Measurements from ENCODE around the gene PPP6R3.
"Not testable (repeated sequence)": the region's sequence is repeated elsewhere in the genome, so short reads cannot be mapped to it uniquely, and the experiment has no call there.

The PPP6R3 gene

DNA sequence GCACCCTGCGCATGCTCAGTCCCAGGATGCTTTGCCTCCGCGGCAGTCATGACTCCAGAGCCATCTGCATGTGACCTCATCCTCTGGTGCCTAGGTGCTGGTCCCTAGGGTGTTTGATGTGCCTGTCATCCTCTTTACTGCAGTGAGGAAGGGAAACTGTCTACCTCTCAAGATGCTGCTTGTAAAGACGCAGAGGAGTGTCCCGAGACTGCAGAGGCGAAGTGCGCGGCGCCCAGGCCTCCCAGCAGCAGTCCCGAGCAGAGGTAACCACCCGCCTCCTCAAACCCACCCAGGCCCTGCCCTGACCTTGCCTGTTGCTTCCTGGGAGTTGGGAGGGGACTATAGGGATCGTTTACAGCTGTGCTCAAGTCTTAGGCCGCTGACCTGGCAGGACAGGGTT is 149.2 kb downstream of the PPP6R3 start:
- no peak for DNase-seq (ENCODE audit: low read depth)

DNA sequence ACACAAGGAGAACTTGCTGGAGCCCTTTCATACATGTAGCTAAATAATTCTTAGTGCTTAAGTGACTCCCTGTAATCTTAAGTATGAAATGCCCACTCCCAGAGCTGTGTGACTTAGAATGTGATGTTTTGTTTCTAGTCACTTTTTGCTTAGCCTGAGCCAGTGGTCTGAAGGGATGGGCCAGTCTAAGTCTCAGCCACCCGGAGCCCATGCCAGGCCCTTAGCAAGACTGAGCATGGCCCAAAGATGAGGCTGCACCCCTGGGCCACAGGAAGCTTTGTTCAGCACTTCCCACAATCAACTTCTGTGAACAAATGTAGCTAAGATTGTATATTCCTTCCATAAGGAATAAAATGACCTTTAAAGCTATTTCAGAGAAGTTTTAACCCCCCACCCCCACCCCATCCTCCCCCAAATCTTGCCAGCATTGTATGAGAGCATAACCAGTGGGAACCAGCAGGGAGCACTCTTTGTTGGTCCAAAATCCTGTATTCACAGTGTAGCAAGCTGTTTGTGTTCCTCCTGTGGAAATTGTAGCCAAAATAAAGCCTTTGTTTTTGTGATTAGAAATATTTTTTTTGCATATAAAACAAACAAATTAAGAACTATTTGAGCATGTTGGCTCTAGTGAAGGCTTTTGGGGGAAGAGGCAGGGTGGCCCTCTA is 150.0 kb downstream of the PPP6R3 start:
- no peak for DNase-seq (ENCODE audit: low read depth)

- no peak for DNase-seq (ENCODE audit: low read depth)
Observed at GRCh38 chr11:68615657-68616056, 155.1 kb downstream of the PPP6R3 start.

- no peak for DNase-seq (ENCODE audit: low read depth)
Observed at GRCh38 chr11:68617925-68618809, 157.6 kb downstream of the PPP6R3 start.

GRCh38 chr11:68621826-68622225 is 161.3 kb downstream of the PPP6R3 start:
- DNase-seq (ENCODE audit: low read depth) = no peak

- not testable (repeated sequence) for DNase-seq (ENCODE audit: low read depth)
Observed at GRCh38 chr11:68623706-68624105, 163.2 kb downstream of the PPP6R3 start.

DNA sequence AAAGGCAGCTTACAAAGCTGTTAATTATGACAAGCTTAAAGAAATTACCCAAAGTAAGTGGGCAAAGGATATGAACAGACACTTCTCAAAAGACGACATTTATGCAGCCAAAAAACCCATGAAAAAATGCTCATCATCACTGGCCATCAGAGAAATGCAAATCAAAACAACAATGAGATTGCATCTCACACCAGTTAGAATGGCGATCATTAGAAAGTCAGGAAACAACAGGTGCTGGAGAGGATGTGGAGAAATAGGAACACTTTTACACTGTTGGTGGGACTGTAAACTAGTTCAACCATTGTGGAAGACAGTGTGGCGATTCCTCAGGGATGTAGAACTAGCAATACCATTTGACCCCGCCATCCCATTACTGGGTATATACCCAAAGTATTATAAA is 164.5 kb downstream of the PPP6R3 start:
- not testable (repeated sequence) for DNase-seq (ENCODE audit: low read depth)

- DNase-seq (ENCODE audit: low read depth) = not testable (repeated sequence)
Observed at GRCh38 chr11:68626236-68626635, 165.7 kb downstream of the PPP6R3 start.

GRCh38 chr11:68628837-68629236 is 168.3 kb downstream of the PPP6R3 start:
- DNase-seq (ENCODE audit: low read depth) = not testable (repeated sequence)

DNA sequence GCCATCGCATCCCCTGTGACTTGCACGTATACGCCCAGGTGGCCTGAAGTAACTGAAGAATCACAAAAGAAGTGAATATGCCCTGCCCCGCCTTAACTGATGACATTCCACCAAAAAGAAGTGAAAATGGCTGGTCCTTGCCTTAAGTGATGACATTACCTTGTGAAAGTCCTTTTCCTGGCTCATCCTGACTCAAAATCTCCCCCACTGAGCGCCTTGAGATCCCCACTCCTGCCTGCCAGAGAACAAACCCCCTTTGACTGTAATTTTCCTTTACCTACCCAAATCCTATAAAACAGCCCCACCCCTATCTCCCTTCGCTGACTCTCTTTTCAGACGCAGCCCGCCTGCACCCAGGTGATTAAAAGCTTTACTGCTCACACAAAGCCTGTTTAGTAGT is 171.8 kb downstream of the PPP6R3 start:
- not testable (repeated sequence) for DNase-seq (ENCODE audit: low read depth)

DNA sequence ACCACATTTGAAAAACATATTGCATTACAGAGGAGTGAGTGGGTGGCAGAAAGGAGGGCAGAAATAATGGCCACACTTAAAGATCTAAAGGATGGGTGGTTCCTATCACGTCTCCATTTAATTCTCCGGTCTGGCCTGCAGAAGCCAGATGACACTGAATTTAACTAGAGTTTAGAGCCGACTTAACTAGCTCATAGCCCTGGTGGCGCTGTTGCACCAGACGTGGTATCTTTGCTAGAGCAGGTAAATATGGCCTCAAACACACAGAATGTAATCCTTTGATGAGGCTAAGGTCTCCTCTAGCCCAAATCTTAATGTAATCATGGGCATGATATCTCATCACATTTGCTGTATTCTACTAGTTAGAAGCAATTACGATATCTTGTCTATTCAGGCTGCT is 172.2 kb downstream of the PPP6R3 start:
- DNase-seq (ENCODE audit: low read depth) = no peak

- DNase-seq (ENCODE audit: low read depth) = not testable (repeated sequence)
Observed at GRCh38 chr11:68634606-68635005, 174.1 kb downstream of the PPP6R3 start.

- DNase-seq (ENCODE audit: low read depth) = not testable (repeated sequence)
Observed at GRCh38 chr11:68635172-68635571, 174.6 kb downstream of the PPP6R3 start.

DNA sequence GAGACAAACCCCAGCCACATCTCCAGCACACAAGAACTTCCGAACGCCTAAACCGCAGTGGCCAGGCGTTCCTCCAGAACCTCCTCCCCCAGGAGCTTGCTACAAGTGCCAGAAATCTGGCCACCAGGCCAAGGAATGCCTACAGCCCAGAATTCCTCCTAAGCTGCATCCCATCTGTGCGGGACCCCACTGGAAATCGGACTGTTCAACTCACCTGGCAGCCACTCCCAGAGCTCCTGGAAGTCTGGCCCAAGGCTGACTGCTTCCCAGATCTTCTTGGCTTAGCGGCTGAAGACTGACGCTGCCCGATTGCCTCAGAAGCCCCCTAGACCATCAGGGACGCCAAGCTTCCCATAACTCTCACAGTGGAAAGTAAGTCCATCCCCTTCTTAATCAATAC is 175.3 kb downstream of the PPP6R3 start:
- DNase-seq (ENCODE audit: low read depth) = not testable (repeated sequence)

- not testable (repeated sequence) for DNase-seq (ENCODE audit: low read depth)
Observed at GRCh38 chr11:68639322-68639721, 178.8 kb downstream of the PPP6R3 start.

- DNase-seq (ENCODE audit: low read depth) = no peak
Observed at GRCh38 chr11:68641880-68642279, 181.3 kb downstream of the PPP6R3 start.

DNA sequence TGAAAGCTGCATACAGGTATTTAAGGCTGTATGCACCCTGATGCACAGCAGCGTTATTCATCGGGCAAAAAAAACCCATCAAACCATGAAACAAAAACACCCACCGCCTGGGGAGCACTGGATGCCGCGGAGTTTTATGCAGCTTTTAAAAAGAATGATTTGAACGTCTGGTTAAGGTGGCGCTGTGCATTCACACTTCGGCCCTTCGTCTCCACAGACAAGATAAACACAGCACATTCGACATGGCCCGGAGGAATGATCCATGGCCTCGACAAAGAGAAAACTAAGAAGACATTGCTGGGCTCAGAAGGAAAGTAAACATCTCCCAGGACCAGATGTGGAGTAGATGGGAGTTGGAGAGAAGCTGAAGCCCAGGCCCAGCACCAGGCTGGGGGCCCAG is 183.0 kb downstream of the PPP6R3 start:
- DNase-seq (ENCODE audit: low read depth) = no peak

GRCh38 chr11:68646832-68647231 is 186.3 kb downstream of the PPP6R3 start:
- no peak for DNase-seq (ENCODE audit: low read depth)

GRCh38 chr11:68649851-68650555 is 189.5 kb downstream of the PPP6R3 start:
- no peak for DNase-seq (ENCODE audit: low read depth)

DNA sequence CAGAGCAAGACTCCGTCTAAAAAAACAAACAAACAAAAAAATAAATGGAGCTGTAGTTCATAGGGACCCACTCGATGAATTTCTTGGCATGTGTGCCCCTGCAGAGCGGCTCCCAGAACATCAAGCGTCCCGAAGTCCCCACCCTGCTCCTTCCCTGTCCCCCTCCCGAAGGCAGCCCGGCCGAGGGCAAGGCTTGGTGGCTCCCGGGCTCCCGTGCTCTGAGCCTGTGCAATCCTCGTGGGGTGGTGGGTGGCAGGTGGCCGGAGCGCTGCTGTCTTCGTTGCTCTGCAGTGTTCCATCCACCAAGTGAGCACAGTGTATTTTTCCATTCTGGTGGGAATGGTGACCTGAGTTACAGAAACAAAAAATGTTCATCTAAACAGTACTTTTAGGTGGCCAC is 190.2 kb downstream of the PPP6R3 start:
- DNase-seq (ENCODE audit: low read depth) = no peak

DNA sequence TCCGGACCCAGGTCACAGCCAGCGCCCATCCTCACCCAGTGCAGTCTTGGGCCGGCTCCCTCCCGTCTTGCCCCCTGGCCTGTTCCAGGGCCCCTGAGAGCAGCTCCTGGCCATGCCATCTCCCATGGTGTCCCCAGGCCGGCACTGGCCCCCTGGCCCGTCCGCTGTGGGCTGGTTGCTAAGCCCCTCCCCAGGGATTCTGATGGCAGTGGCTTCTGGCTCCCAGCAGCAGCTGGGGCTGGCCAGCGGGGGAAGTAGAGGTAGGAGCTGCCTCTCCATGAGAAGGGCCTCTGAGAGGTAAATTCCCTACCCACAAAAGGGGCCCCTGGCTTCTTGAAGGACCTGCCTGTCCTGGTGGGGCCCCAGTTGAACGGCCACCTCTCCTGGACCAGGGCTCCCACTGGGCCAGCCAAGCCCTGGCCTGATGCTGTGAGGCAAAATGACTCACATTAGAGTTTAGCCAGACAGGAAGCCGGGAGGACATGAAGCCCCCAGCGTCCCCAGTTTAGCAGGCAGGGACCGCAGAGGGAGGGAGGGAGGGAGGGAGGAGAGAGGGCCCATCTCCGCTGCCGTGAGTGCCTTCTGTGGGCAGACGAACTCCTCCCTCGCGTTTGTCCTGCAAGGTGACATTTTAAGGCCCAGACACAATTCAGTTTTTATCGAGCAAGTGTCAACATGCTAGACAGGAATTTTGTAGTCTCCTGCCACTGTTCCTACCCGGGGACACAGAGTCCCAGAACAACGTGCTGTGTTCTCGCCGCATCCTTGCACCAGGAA is 190.8 kb downstream of the PPP6R3 start:
- no peak for DNase-seq (ENCODE audit: low read depth)
